Ureter (tissue), 1 donor: ENCODE results near the gene CHST13. TPM values are rescaled to one million over a fixed set of nuclear protein-coding genes. Genes with fewer than 3 reads are reported as not detected.
"Not testable (repeated sequence)": the region's sequence is repeated elsewhere in the genome, so short reads cannot be mapped to it uniquely, and the experiment has no call there.

Experiments
- DNase-seq: peaks from one replicate; pipeline ENCODE4 v3.0.0-alpha.2; 2020; ENCODE audit warnings: low spot score
- total RNA-seq: library from RNA; stranded (reverse); gene quantifications from one replicate; pipeline ENCODE4 v1.2.4, GENCODE V29; 2023
- donor health status: DM: yes; HTN: yes; CAD: no.

CHST13 gene
- total RNA-seq, 1 donor from 2014 or later: not detected

GRCh38 chr3:126554560-126555525 lies 30.9 kb downstream of the CHST13 start:
- DNase-seq: peak; percentile 28

DNA sequence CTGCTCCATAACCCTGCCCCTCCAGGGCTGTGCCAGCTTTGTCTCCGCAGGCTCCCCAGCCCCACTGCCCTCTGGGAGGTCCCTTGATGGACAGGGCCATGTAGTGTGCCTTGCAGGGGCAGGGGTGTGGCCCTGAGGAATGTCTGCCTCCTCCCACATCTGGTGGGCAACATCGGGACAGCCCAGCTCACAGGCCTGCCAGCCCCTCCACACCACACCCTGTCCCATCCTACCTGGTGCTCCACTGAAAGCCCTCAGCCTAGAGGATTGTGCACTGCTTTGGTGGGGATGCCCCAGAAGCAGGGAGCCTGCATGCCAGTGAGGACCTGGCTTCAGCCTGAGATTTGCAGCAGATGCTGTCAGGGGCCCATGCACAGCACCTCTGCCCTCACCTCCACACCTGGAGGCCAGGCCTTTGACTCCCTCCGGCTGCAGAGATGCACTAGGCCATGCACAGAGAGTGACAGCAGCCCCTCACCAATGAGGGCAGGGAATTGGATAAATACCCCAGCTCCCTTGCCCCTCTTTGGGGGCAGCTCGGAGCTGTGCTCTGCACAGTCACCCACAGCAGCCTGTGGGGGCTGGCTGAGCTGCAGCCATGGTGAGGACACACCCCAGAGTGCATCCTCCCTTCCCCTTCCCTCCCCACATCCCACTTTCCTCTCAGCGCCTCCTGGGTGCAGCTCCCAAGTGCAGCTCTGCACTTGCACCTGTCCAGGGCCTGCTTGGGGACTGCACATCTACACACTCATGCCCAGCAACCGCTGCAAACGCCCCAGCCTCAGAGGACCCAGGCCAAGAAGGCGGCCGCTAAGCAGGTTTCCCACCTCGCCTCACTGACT lies 32.1 kb downstream of the CHST13 start:
- peak; percentile 28 for DNase-seq

DNA sequence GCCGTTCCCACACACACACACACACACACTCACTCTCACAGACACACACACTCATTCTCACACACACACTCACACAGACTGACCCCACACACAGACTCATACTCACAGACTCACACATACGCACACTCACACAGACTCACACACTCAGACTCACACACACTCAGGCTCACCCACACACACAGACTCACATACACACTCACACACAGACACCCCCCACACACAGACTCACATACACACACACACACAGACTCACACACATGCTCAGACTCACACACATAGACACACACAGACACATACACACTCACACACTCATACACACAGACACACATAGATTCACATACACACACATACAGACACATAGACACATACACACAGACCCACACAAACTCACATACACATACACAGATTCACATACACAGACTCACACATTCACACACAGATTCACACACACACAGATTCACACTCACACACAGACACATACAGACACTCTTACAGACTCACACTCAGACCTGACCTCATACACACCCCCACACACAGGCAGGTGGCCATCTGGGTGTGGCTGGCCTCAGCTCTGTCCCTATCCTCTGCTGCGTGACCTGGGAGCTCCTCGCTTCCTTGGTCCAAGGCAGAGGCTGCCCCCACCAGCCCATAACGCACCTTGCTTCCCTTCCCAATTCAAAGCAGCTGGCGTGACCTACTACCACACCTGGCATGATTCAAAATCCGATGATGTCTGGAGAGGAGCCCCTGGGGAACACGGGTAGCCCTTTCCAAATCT lies 32.9 kb downstream of the CHST13 start:
- no peak for DNase-seq

GRCh38 chr3:126557415-126557745 lies 33.4 kb downstream of the CHST13 start:
- DNase-seq: peak; percentile 8

GRCh38 chr3:126557761-126558160 lies 33.8 kb downstream of the CHST13 start:
- no peak for DNase-seq

DNA sequence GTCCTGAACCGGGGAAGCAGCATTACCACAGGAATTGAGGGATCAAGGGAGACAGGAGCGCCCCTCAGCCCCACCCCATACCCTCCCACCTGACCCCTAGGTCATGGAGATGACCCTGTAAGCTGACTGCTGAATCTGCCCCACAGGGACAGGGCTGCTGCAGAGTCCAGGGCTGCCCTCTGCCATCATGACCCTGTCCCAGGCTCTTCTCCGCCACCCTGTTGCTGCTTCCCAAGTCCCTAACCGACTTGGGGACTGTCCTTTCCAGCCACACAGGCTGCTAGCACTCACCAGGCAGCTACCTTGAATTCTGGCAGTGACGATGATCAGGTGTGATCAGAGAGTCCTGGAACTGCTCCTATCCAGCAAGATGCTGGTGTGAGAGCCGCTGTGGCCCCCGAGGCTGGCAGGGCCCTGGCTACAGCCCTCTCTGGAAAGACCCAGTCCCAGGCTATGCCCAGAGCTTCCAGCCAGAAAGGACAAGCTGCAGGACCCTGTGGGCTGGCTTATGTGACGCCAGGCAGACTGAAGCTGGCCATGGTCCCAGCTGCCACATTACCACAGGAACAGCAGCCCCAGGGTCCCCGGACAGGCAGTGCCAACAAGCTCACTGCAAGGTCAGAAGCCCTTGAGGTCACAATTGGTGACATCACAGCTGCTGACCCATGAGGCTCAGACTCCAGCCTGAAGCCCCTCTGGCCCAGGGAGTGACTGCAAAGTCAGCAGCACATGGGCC lies 34.5 kb downstream of the CHST13 start, which contains the start of gene C3orf22:
C3orf22 (minus strand) TSS at position 597 of the 736 bp plus-strand sequence. CDS start 5,542 bp downstream, outside the sequence.
- DNase-seq: peak; percentile 19

DNA sequence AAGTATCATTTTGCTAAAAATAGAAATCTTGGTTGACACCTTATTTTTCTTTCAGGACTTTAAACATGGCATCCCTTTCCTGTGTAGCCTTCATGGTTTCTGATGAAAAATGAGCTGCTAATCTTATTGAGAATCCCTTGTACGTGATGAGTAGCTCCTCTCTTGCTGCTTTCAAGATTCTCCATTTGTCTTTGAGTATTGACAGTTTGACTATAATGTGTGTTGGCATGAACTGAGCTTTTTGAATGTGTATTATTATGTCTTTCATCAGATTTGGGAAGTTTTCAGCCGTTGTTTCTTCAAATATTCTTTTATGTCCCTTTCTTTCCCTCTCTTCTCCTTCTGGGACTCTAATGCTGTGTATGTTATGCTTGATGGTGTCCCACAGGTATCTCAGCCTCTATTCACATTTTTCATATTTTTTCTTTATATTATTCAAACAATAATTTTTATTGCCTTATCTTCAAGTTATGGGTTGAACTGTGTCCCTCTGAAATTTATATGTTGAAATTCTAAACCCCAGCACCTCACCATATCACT lies 38.9 kb downstream of the CHST13 start:
- DNase-seq: no peak

- no peak for DNase-seq
Measured at GRCh38 chr3:126567696-126568438, 43.9 kb downstream of the CHST13 start.

GRCh38 chr3:126568776-126569342 lies 44.9 kb downstream of the CHST13 start:
- DNase-seq: no peak

GRCh38 chr3:126569390-126569975 lies 45.5 kb downstream of the CHST13 start:
- DNase-seq: no peak

DNA sequence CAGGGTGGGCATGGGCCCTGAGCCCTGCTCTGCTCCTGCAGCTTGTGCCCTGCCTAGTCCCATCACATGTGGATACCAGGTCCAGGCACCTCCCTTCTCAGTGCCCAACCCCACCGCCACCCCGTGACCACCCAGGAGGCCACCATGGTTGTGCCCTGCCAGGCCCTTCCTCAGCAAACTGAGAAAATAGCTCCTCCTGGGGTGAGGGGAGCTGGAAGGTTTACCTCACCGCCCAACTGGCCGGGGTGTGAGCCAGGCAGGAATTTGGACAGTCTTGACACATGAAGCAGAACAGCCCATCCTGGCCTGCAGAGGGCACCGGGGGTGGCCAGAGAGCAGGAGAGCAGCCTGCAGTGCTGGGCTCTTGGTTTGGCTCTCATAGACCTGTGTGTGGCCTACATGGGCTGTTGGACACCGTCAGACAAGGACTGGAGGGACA lies 46.2 kb downstream of the CHST13 start:
- DNase-seq: no peak

- no peak for DNase-seq
Measured at GRCh38 chr3:126571078-126571477, 47.1 kb downstream of the CHST13 start.

- no peak for DNase-seq
Measured at GRCh38 chr3:126573492-126574117, 49.6 kb downstream of the CHST13 start.

GRCh38 chr3:126577261-126577660 lies 53.3 kb downstream of the CHST13 start:
- no peak for DNase-seq

DNA sequence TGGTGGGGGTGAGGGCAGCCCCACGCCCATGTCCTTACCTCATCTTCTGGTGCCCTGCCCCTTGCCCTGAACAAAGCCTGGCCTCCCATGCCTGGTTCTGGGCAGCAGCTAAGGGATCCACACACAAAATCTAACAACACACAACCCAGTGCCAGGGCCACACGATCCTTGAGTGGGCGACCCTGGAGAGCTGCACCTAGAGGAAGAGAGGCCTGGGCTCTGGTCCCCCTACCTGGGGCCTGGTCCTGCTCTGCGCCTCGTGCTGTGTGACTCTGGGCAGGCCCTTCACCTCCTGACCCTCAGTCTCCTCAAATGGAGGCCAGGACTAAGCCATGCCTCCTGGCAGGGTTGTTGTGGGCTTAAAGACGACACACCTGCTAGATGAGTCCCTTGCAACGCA lies 54.7 kb downstream of the CHST13 start:
- DNase-seq: no peak

- DNase-seq: no peak
Measured at GRCh38 chr3:126580746-126581145, 56.8 kb downstream of the CHST13 start.

DNA sequence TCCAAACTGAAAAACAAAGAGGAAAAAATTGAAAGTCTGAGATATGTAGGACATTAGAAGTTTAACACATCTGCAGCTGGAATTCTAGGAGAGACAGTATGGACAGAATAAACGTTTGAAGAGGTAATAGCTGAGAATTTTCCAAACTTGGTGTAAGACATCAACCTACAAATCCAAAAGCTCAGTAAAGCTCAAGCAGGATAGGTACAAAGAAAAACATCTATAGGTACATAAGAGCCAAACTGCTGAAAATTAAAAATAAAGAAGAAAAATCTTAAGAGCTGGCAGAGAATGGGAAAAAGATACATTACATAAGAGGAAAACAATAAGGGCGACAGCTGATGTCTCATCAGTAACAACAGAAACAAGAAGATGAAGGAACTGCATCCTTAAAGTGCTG lies 57.6 kb downstream of the CHST13 start:
- no peak for DNase-seq

- DNase-seq: no peak
Measured at GRCh38 chr3:126582311-126582710, 58.4 kb downstream of the CHST13 start.

DNA sequence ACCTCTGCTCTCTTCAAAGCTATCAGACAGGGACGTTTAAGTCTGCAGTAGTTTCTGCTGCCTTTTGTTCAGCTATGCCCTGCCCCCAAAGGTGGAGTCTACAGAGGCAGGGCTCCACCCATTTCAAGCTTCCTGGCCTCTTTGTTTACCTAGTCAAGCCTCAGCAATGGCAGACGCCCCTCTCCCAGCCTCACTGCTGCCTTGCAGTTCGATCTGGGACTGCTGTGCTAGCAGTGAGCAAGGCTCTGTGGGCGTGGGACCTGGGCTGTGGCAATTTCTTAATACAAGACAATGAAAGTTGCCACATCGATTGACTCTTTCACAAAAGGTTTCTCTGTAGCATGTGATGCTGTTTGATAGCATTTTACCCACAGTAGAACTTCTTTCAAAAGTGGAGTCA lies 67.6 kb downstream of the CHST13 start:
- DNase-seq: not testable (repeated sequence)
